T-cell (primary cell): ENCODE data around the gene SETD4. TPM values are rescaled to one million over a fixed set of nuclear protein-coding genes. Genes with fewer than 3 reads are reported as not detected.

Experiments used
- ATAC-seq, 4 experiments: fragments of 200-7000 bp in 3 of 4; fragments of 150-1000 bp in 1 of 4; cut with Tn5 transposase; replicated peaks in 1 of 4; 1 replicate in 3 of 4; 2 replicates in 1 of 4; pipeline ENCODE4 v1.10.0; 2021; ENCODE audit warnings: moderate library complexity in 3 of 4, mild to moderate bottlenecking in 2 of 4, moderate number of reproducible peaks in 1 of 4
- CTCF ChIA-PET, 2 donors: fragments of 300-600 bp; sonication (Branson Sonifier 250); formaldehyde crosslinking; loops; one replicate each; lab custom pipeline; 2022; ENCODE audit warnings: antibody characterized with exemption in 2 of 2; lab: Charles Lee
- POLR2A ChIA-PET, 2 donors: fragments of 300-600 bp; sonication (Branson Sonifier 250); formaldehyde crosslinking; loops; one replicate each; lab custom pipeline; 2022; ENCODE audit warnings: antibody characterized with exemption in 2 of 2; lab: Charles Lee
- DNase-seq, 35 experiments: peaks; one replicate each; pipeline versions ENCODE4 v3.0.0 to v3.0.0-alpha.2; 2013 to 2023
- H3K27ac ChIP-seq: one replicate; pipeline ENCODE4 v1.5.1; 2013; ENCODE audit warnings: low read length
- H3K27me3 ChIP-seq, 2 experiments: replicated peaks in 1 of 2; 1 replicate in 1 of 2; 2 replicates in 1 of 2; pipeline versions ENCODE4 v1.6.1 to v1.7.0; 2013; ENCODE audit warnings: low read length in 1 of 2, mixed read lengths in 1 of 2; ENCODE audit not compliant: control insufficient read depth in 2 of 2, insufficient read depth in 2 of 2; ENCODE audit errors: extremely low read depth in 1 of 2
- H3K36me3 ChIP-seq, 2 donors: 1 replicate in 1 of 2; 2 replicates in 1 of 2; pipeline versions ENCODE4 v1.6.1 to v1.7.0; 2013; ENCODE audit warnings: low read length in 1 of 2; ENCODE audit not compliant: control insufficient read depth in 2 of 2, insufficient read depth in 1 of 2; ENCODE audit errors: extremely low read depth in 1 of 2
- H3K4me1 ChIP-seq, 2 experiments: 1 replicate in 1 of 2; 2 replicates in 1 of 2; pipeline versions ENCODE4 v1.6.1 to v1.7.0; 2013; ENCODE audit warnings: low read length in 2 of 2, mixed read lengths in 1 of 2; ENCODE audit not compliant: insufficient read depth in 2 of 2, control insufficient read depth in 1 of 2; ENCODE audit errors: extremely low read depth in 1 of 2
- H3K4me3 ChIP-seq, 2 donors: 1 replicate in 1 of 2; 2 replicates in 1 of 2; pipeline versions ENCODE4 v1.5.1 to v1.7.0; 2013; ENCODE audit warnings: mild to moderate bottlenecking in 2 of 2, low read length in 1 of 2, moderate library complexity in 1 of 2; ENCODE audit not compliant: control insufficient read depth in 1 of 2; ENCODE audit errors: extremely low read depth in 1 of 2
- H3K9me3 ChIP-seq: 2 replicates; pipeline ENCODE4 v1.7.0; 2013
- H3K27ac Mint-ChIP-seq, 2 donors: one replicate each; pipeline ENCODE4 v1.8.0; 2020 to 2021; ENCODE audit warnings: mild to moderate bottlenecking in 2 of 2, mixed read lengths in 2 of 2
- H3K27me3 Mint-ChIP-seq, 2 donors: one replicate each; pipeline ENCODE4 v1.8.0; 2021 to 2022; ENCODE audit warnings: mixed read lengths in 2 of 2
- H3K36me3 Mint-ChIP-seq: one replicate; pipeline ENCODE4 v1.8.0; 2021; ENCODE audit warnings: mixed read lengths
- H3K4me1 Mint-ChIP-seq, 3 donors: one replicate each; pipeline ENCODE4 v1.8.0; 2020 to 2022; ENCODE audit warnings: mixed read lengths in 3 of 3, mild to moderate bottlenecking in 1 of 3
- H3K4me3 Mint-ChIP-seq, 3 donors: one replicate each; pipeline ENCODE4 v1.8.0; 2020 to 2022; ENCODE audit warnings: mild to moderate bottlenecking in 3 of 3, mixed read lengths in 3 of 3, moderate library complexity in 3 of 3
- H3K9me3 Mint-ChIP-seq, 3 donors: one replicate each; pipeline ENCODE4 v1.8.0; 2020 to 2022; ENCODE audit warnings: mixed read lengths in 3 of 3
- WGBS: methylation state at CpG from one replicate; pipeline ENCODE4 v1.1.5; 2013; ENCODE audit warnings: missing lambda C conversion rate; ENCODE audit not compliant: insufficient coverage; 5-methylcytosine and 5-hydroxymethylcytosine counted together
- total RNA-seq, 35 experiments: library from RNA in 6 of 35; stranded (reverse) in 6 of 35; fragments of 120-200 nt in 1 of 35; gene quantifications; one replicate each; pipeline versions ENCODE4 v1.2.1 to v1.2.4 and lab custom pipeline; 2013 to 2026

SETD4 gene
- total RNA-seq, 5 donors from 2014 or later (not counting 1 experiment from before 2014, with no cell fraction given) = 16.5 to 36.4 (median 30.3) TPM

GRCh38 chr21:36047139-36047538 is 13.2 kb downstream of the SETD4 start:
- Mint-ChIP-seq H3K27ac (no peak overlapping the region), H3K4me1 (peaks cover 0 to 3% (median 0%) of the 10 kb centered on the region in 3 donors), H3K27me3 (no peaks in the 10 kb centered on the region), H3K36me3 (peaks cover 67% of the 10 kb centered on the region), H3K9me3 (no peaks in the 10 kb centered on the region), H3K4me3 (no peak overlapping the region)
- ChIA-PET POLR2A (no interaction called here), CTCF (interaction anchor here in 1 of 2 donors (0.6 kb wide), 1 partner anchor 94 kb away, joined by 3 read pairs; no protein-coding TSS in a partner anchor)
- DNase-seq (no peak), ATAC-seq (no peak)
- Histone ChIP-seq H3K4me1 (no peaks in the 10 kb centered on the region), H3K4me3 (no peak overlapping the region), H3K36me3 (peaks cover 25 to 76% of the 10 kb centered on the region in 2 donors), H3K27ac (no peak overlapping the region), H3K27me3 (no peaks in the 10 kb centered on the region), H3K9me3 (no peaks in the 10 kb centered on the region)
- 100% methylated on average over 1 of the region's 7 CpGs for WGBS

DNA sequence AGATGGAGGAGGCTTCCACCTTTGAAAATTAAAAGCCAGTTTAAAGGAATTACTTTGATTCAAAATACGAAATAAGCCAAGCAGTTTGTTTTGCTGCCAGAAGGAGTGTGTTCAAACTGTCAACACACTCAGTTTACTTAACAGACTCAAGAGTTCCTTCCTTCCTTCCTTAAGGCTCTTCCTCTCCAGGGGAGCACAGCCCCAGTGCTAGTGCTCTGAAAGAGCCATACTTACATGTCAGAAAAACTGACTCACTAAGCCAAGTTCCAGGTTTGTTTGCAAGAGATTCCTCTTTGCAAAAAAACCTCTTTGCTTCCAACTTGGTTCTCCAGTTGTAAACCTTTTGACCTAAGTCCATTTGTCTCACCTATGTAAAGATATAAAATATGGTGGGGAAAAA is 14.3 kb downstream of the SETD4 start:
- H3K27ac Mint-ChIP-seq = no peak overlapping the region
- ChIA-PET CTCF (no interaction called here), POLR2A (no interaction called here)
- no peaks in the 10 kb centered on the region for H3K9me3 ChIP-seq
- H3K27me3 Mint-ChIP-seq = no peaks in the 10 kb centered on the region
- DNase-seq = no peak
- H3K9me3 Mint-ChIP-seq = no peaks in the 10 kb centered on the region
- peaks cover 65% of the 10 kb centered on the region for H3K36me3 Mint-ChIP-seq
- WGBS = 89% methylated on average over 1 of the region's 1 CpG
- no peak overlapping the region for H3K4me3 Mint-ChIP-seq
- no peak for ATAC-seq
- peaks cover 24 to 82% of the 10 kb centered on the region in 2 donors for H3K36me3 ChIP-seq
- no peak overlapping the region for H3K4me3 ChIP-seq
- H3K4me1 ChIP-seq = no peaks in the 10 kb centered on the region
- H3K27ac ChIP-seq = no peak overlapping the region
- no peaks in the 10 kb centered on the region for H3K27me3 ChIP-seq
- H3K4me1 Mint-ChIP-seq = peaks cover 0 to 3% (median 0%) of the 10 kb centered on the region in 3 donors

GRCh38 chr21:36044056-36044455 is 16.3 kb downstream of the SETD4 start:
- 80% methylated on average over 7 of the region's 10 CpGs for WGBS
- H3K27me3 ChIP-seq = no peaks in the 10 kb centered on the region
- H3K36me3 ChIP-seq = peaks cover 18 to 83% of the 10 kb centered on the region in 2 donors
- no peaks in the 10 kb centered on the region for H3K4me1 ChIP-seq
- ChIA-PET POLR2A (no interaction called here), CTCF (no interaction called here)
- no peak overlapping the region for H3K4me3 ChIP-seq
- Mint-ChIP-seq H3K27ac (no peak overlapping the region), H3K4me1 (no peaks in the 10 kb centered on the region), H3K9me3 (no peaks in the 10 kb centered on the region), H3K4me3 (no peak overlapping the region), H3K36me3 (peaks cover 62% of the 10 kb centered on the region), H3K27me3 (no peaks in the 10 kb centered on the region)
- no peak for ATAC-seq
- H3K9me3 ChIP-seq = no peaks in the 10 kb centered on the region
- no peak for DNase-seq
- no peak overlapping the region for H3K27ac ChIP-seq

DNA sequence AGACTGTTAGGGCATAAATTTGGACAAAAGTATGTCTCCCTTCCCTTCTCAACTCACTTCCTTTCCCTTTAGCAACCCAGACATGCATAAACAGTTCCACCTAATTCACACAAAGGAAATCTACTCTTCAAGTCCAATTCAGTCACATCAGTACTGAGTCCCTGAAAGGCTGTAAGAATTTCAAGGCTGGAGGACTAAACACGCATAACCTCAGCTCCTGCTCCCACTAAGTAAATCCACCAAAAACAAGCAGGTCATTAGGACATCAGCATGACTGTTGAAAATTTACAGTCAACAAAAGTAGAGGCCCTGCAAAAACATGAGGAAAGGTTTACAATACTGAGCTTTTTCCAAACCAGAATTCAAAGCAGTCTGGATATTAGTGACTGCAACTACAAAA is 18.4 kb downstream of the SETD4 start:
- peaks cover 60% of the 10 kb centered on the region for H3K36me3 Mint-ChIP-seq
- WGBS = no CpG with 5 or more reads among the region's 1 CpG

GRCh38 chr21:36040389-36040788 is 19.9 kb downstream of the SETD4 start:
- peaks cover 16 to 79% of the 10 kb centered on the region in 2 donors for H3K36me3 ChIP-seq

More for the DNA sequence above, 18.4 kb downstream of the SETD4 start:
- Mint-ChIP-seq H3K27ac (no peak overlapping the region), H3K4me3 (no peak overlapping the region), H3K9me3 (no peaks in the 10 kb centered on the region), H3K4me1 (no peaks in the 10 kb centered on the region), H3K27me3 (no peaks in the 10 kb centered on the region)
- Histone ChIP-seq H3K36me3 (peaks cover 18 to 82% of the 10 kb centered on the region in 2 donors), H3K4me3 (no peak overlapping the region), H3K9me3 (no peaks in the 10 kb centered on the region), H3K4me1 (no peaks in the 10 kb centered on the region), H3K27me3 (no peaks in the 10 kb centered on the region), H3K27ac (no peak overlapping the region)
- DNase-seq (no peak), ATAC-seq (no peak)
- ChIA-PET POLR2A (no interaction called here), CTCF (no interaction called here)

DNA sequence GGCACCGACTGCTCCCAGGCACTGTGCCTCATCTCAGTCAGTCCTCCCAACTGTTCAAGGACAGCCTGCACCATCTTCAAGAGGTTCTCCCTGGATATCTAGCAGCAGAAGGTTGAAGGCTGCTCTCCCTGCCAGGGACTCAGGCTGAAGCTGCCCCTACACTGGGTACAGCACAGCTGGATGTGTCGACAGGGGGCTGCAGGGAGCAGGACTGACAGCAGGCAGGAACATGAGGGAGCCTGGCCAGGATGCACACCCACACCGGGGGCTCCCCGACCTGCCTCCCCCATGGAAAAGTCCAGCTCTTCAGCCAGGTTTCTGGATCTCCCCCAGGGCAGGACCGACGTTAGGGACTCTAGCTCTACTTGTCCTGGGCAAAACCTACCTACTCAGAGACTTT is 20.5 kb downstream of the SETD4 start:
- ChIA-PET CTCF (interaction anchor here in 1 of 2 donors (0.5 kb wide), 1 partner anchor 17 kb away, joined by 3 read pairs; no protein-coding TSS in a partner anchor), POLR2A (no interaction called here)
- Mint-ChIP-seq H3K4me1 (no peaks in the 10 kb centered on the region), H3K27ac (no peak overlapping the region), H3K9me3 (no peaks in the 10 kb centered on the region), H3K36me3 (peaks cover 62% of the 10 kb centered on the region), H3K27me3 (no peaks in the 10 kb centered on the region), H3K4me3 (no peak overlapping the region)
- no peak for DNase-seq
- H3K27ac ChIP-seq = no peak overlapping the region
- no peak for ATAC-seq
- no peak overlapping the region for H3K4me3 ChIP-seq
- H3K4me1 ChIP-seq = no peaks in the 10 kb centered on the region
- H3K9me3 ChIP-seq = no peaks in the 10 kb centered on the region
- 100% methylated on average over 6 of the region's 6 CpGs for WGBS
- peaks cover 14 to 79% of the 10 kb centered on the region in 2 donors for H3K36me3 ChIP-seq
- no peaks in the 10 kb centered on the region for H3K27me3 ChIP-seq

More at GRCh38 chr21:36040389-36040788, 19.9 kb downstream of the SETD4 start:
- ATAC-seq = no peak
- Mint-ChIP-seq H3K36me3 (peaks cover 62% of the 10 kb centered on the region), H3K27me3 (no peaks in the 10 kb centered on the region), H3K9me3 (no peaks in the 10 kb centered on the region), H3K27ac (no peak overlapping the region), H3K4me3 (no peak overlapping the region), H3K4me1 (no peaks in the 10 kb centered on the region)
- no peak overlapping the region for H3K27ac ChIP-seq
- H3K4me1 ChIP-seq = no peaks in the 10 kb centered on the region
- ChIA-PET CTCF (interaction anchor here in 1 of 2 donors (0.5 kb wide), 1 partner anchor 17 kb away, joined by 3 read pairs; no protein-coding TSS in a partner anchor), POLR2A (no interaction called here)
- DNase-seq = no peak
- WGBS = 100% methylated on average over 1 of the region's 2 CpGs
- H3K9me3 ChIP-seq = no peaks in the 10 kb centered on the region
- H3K27me3 ChIP-seq = no peaks in the 10 kb centered on the region
- H3K4me3 ChIP-seq = no peak overlapping the region
